Astrocyte (in vitro differentiated cells and primary cell): Measurements from ENCODE around the gene SRCIN1. TPM values are rescaled to one million over a fixed set of nuclear protein-coding genes. Genes with fewer than 3 reads are reported as not detected.

ENCODE experiments used
- DNase-seq: peaks from one replicate; pipeline ENCODE4 v3.0.0-alpha.2; 2010; ENCODE audit warnings: low read depth
- FAIRE-seq: peaks from 2 replicates; lab custom pipeline; 2011; peaks lifted over from hg19 to GRCh38; lab: Jason Lieb, UNC
- H2AFZ ChIP-seq: 2 replicates; pipeline ENCODE4 v1.6.0; 2012; ENCODE audit warnings: low read depth, low read length, inconsistent platforms
- H3K27ac ChIP-seq: 2 replicates; pipeline ENCODE4 v1.5.1; 2011; ENCODE audit warnings: low read depth, low read length, inconsistent platforms
- H3K27me3 ChIP-seq: 2 replicates; pipeline ENCODE4 v1.6.0; 2011; ENCODE audit warnings: low read length, inconsistent platforms; ENCODE audit not compliant: insufficient read depth
- H3K36me3 ChIP-seq: 2 replicates; pipeline ENCODE4 v1.5.1; 2011; ENCODE audit warnings: low read length, inconsistent platforms; ENCODE audit not compliant: insufficient read depth
- H3K4me1 ChIP-seq: 2 replicates; pipeline ENCODE4 v1.5.1; 2011; ENCODE audit warnings: low read length, inconsistent platforms; ENCODE audit not compliant: insufficient read depth
- H3K4me2 ChIP-seq: 2 replicates; pipeline ENCODE4 v1.6.0; 2012; ENCODE audit warnings: low read length, inconsistent platforms
- H3K4me3 ChIP-seq: 2 replicates; pipeline ENCODE4 v1.5.1; 2011; ENCODE audit warnings: low read depth, mild to moderate bottlenecking, low read length, inconsistent platforms; ENCODE audit not compliant: insufficient read depth
- H3K79me2 ChIP-seq: 2 replicates; pipeline ENCODE4 v1.6.0; 2012; ENCODE audit warnings: mild to moderate bottlenecking, low read length, inconsistent platforms; ENCODE audit not compliant: insufficient read depth
- H3K9ac ChIP-seq: 2 replicates; pipeline ENCODE4 v1.6.0; 2012; ENCODE audit warnings: mild to moderate bottlenecking, low read length, inconsistent platforms
- H3K9me3 ChIP-seq: 2 replicates; pipeline ENCODE4 v1.5.1; 2012; ENCODE audit warnings: low read depth, mild to moderate bottlenecking, low read length, inconsistent platforms; ENCODE audit not compliant: insufficient read depth
- H4K20me1 ChIP-seq: 2 replicates; pipeline ENCODE4 v1.6.0; 2012; ENCODE audit warnings: low read length, inconsistent platforms; ENCODE audit not compliant: insufficient read depth
- H3K27ac Mint-ChIP-seq: one replicate; pipeline ENCODE4 v1.8.0; 2021; ENCODE audit warnings: mild to moderate bottlenecking, mixed read lengths; ENCODE audit not compliant: unreplicated experiment
- H3K27me3 Mint-ChIP-seq: one replicate; pipeline ENCODE4 v1.8.0; 2021; ENCODE audit warnings: low read depth, mixed read lengths; ENCODE audit not compliant: unreplicated experiment
- H3K36me3 Mint-ChIP-seq: one replicate; pipeline ENCODE4 v1.8.0; 2021; ENCODE audit warnings: low read depth, mixed read lengths; ENCODE audit not compliant: unreplicated experiment
- H3K4me1 Mint-ChIP-seq: one replicate; pipeline ENCODE4 v1.8.0; 2021; ENCODE audit warnings: low read depth, mixed read lengths; ENCODE audit not compliant: unreplicated experiment
- H3K4me3 Mint-ChIP-seq: one replicate; pipeline ENCODE4 v1.8.0; 2021; ENCODE audit warnings: mild to moderate bottlenecking, moderate library complexity, mixed read lengths; ENCODE audit not compliant: unreplicated experiment
- H3K9me3 Mint-ChIP-seq: one replicate; pipeline ENCODE4 v1.8.0; 2021; ENCODE audit warnings: mild to moderate bottlenecking, mixed read lengths; ENCODE audit not compliant: unreplicated experiment
- CTCF ChIP-seq: IDR thresholded peaks from 2 replicates; pipeline ENCODE4 v1.5.1; 2011; ENCODE audit warnings: low read depth, mild to moderate bottlenecking, inconsistent platforms, low read length, moderate library complexity; ENCODE audit not compliant: insufficient read depth
- EZH2 ChIP-seq: IDR thresholded peaks from 2 replicates; pipeline ENCODE4 v1.6.1; 2012; ENCODE audit warnings: mild to moderate bottlenecking, low read length, inconsistent platforms; ENCODE audit not compliant: insufficient read depth
- total RNA-seq: library from RNA; stranded (reverse); gene quantifications from 2 replicates; pipeline ENCODE4 v1.2.1, GENCODE V29; 2021

Gene SRCIN1
- total RNA-seq, 1 donor from 2014 or later, result 1.5 TPM

- Histone ChIP-seq H3K4me2 (no peak overlapping the region), H3K27me3 (peaks cover 73% of the 10 kb centered on the region), H3K79me2 (no peaks in the 10 kb centered on the region), H3K4me1 (peaks cover 8% of the 10 kb centered on the region), H2AFZ (no peak overlapping the region), H3K27ac (no peak overlapping the region), H3K9ac (no peak overlapping the region), H4K20me1 (peaks cover 5% of the 10 kb centered on the region), H3K9me3 (no peaks in the 10 kb centered on the region), H3K4me3 (no peak overlapping the region), H3K36me3 (no peaks in the 10 kb centered on the region)
- no peak for FAIRE-seq
- TF ChIP-seq EZH2 (no peak), CTCF (no peak)
- H3K4me3 Mint-ChIP-seq, result no peak overlapping the region
- peaks cover 3% of the 10 kb centered on the region for H3K9me3 Mint-ChIP-seq
- H3K4me1 Mint-ChIP-seq, result peaks cover 15% of the 10 kb centered on the region
- H3K36me3 Mint-ChIP-seq, result peaks cover 4% of the 10 kb centered on the region
- H3K27me3 Mint-ChIP-seq, result peaks cover 88% of the 10 kb centered on the region
- H3K27ac Mint-ChIP-seq, result no peak overlapping the region
- no peak for DNase-seq
These were observed 11.6 kb downstream of the SRCIN1 start for GRCh38 chr17:38594152-38594551.

GRCh38 chr17:38592487-38592886 lies 13.3 kb downstream of the SRCIN1 start:
- H3K27ac ChIP-seq, result no peak overlapping the region
- TF ChIP-seq CTCF, result no peak
- TF ChIP-seq EZH2, result no peak
- no peak overlapping the region for H2AFZ ChIP-seq
- H3K79me2 ChIP-seq, result no peaks in the 10 kb centered on the region
- no peaks in the 10 kb centered on the region for H3K36me3 ChIP-seq
- no peak for FAIRE-seq
- H3K4me3 Mint-ChIP-seq, result no peak overlapping the region
- no peak overlapping the region for H3K4me2 ChIP-seq
- no peaks in the 10 kb centered on the region for H3K9me3 ChIP-seq
- H3K27me3 Mint-ChIP-seq, result peaks cover 92% of the 10 kb centered on the region
- H3K4me1 Mint-ChIP-seq, result peaks cover 15% of the 10 kb centered on the region
- no peak overlapping the region for H3K9ac ChIP-seq
- peaks cover 5% of the 10 kb centered on the region for H4K20me1 ChIP-seq
- peaks cover 4% of the 10 kb centered on the region for H3K36me3 Mint-ChIP-seq
- DNase-seq, result no peak
- H3K4me3 ChIP-seq, result no peak overlapping the region
- H3K27me3 ChIP-seq, result peaks cover 70% of the 10 kb centered on the region
- H3K4me1 ChIP-seq, result peaks cover 8% of the 10 kb centered on the region
- H3K27ac Mint-ChIP-seq, result no peak overlapping the region
- peaks cover 3% of the 10 kb centered on the region for H3K9me3 Mint-ChIP-seq

GRCh38 chr17:38591759-38592241 lies 14.0 kb downstream of the SRCIN1 start:
- H3K4me2 ChIP-seq, result peak overlapping the region; percentile 27
- H3K27ac Mint-ChIP-seq, result peak overlapping the region; percentile 6
- no peaks in the 10 kb centered on the region for H3K79me2 ChIP-seq
- no peak overlapping the region for H3K9ac ChIP-seq
- H3K4me3 ChIP-seq, result no peak overlapping the region
- H3K9me3 ChIP-seq, result no peaks in the 10 kb centered on the region
- H3K27me3 ChIP-seq, result peaks cover 67% of the 10 kb centered on the region
- H3K36me3 ChIP-seq, result no peaks in the 10 kb centered on the region
- peaks cover 4% of the 10 kb centered on the region for H3K36me3 Mint-ChIP-seq
- TF ChIP-seq EZH2 (no peak), CTCF (no peak)
- peaks cover 8% of the 10 kb centered on the region for H3K4me1 ChIP-seq
- peaks cover 18% of the 10 kb centered on the region for H3K4me1 Mint-ChIP-seq
- no peak for FAIRE-seq
- no peak overlapping the region for H2AFZ ChIP-seq
- peak; percentile 20 for DNase-seq
- H3K4me3 Mint-ChIP-seq, result peak overlapping the region; percentile 20
- peaks cover 3% of the 10 kb centered on the region for H3K9me3 Mint-ChIP-seq
- H3K27ac ChIP-seq, result no peak overlapping the region
- H4K20me1 ChIP-seq, result peaks cover 5% of the 10 kb centered on the region
- peaks cover 89% of the 10 kb centered on the region for H3K27me3 Mint-ChIP-seq
